Stimulated activated naive B cell treated with anti-CD40 and anti-IgM and Interleukin-4, amounts not matched to agents 10 μg/mL and 1 μg/mL and 100 μg/mL, for 72 hours (primary cell): ENCODE results near the gene POU4F3.

ENCODE experiments used
- ATAC-seq, 2 donors: fragments of 150-1000 bp; cut with Tn5 transposase; replicated peaks; 2 replicates each; pipeline ENCODE4 v1.10.0; 2021; ENCODE audit warnings: moderate library complexity in 1 of 2
- DNase-seq: peaks from one replicate; pipeline ENCODE4 v3.0.0; 2021
- H3K27ac Mint-ChIP-seq: one replicate; pipeline ENCODE4 v1.8.0; 2022; ENCODE audit warnings: mild to moderate bottlenecking, mixed read lengths
- H3K27me3 Mint-ChIP-seq, 2 donors: one replicate each; pipeline ENCODE4 v1.8.0; 2022; ENCODE audit warnings: mixed read lengths in 2 of 2
- H3K36me3 Mint-ChIP-seq, 2 donors: one replicate each; pipeline ENCODE4 v1.8.0; 2022; ENCODE audit warnings: mixed read lengths in 2 of 2, mild to moderate bottlenecking in 1 of 2
- H3K4me1 Mint-ChIP-seq, 2 donors: one replicate each; pipeline ENCODE4 v1.8.0; 2022; ENCODE audit warnings: mixed read lengths in 2 of 2, mild to moderate bottlenecking in 1 of 2
- H3K4me3 Mint-ChIP-seq, 2 donors: one replicate each; pipeline ENCODE4 v1.8.0; 2022; ENCODE audit warnings: mild to moderate bottlenecking in 2 of 2, mixed read lengths in 2 of 2, moderate library complexity in 1 of 2
- H3K9me3 Mint-ChIP-seq, 2 donors: one replicate each; pipeline ENCODE4 v1.8.0; 2022; ENCODE audit warnings: mixed read lengths in 2 of 2, mild to moderate bottlenecking in 1 of 2

The POU4F3 gene

GRCh38 chr5:146327989-146328388 is 10.7 kb upstream of the POU4F3 start:
- DNase-seq: no peak

GRCh38 chr5:146329697-146330096 is 8.9 kb upstream of the POU4F3 start:
- Mint-ChIP-seq H3K4me3 (no peak overlapping the region), H3K27me3 (peaks cover 55 to 66% of the 10 kb centered on the region in 2 donors), H3K36me3 (no peaks in the 10 kb centered on the region), H3K9me3 (peaks cover 0 to 2% of the 10 kb centered on the region in 2 donors), H3K4me1 (no peaks in the 10 kb centered on the region), H3K27ac (no peak overlapping the region)
- ATAC-seq: no peak
- no peak for DNase-seq

More at GRCh38 chr5:146327989-146328388, 10.7 kb upstream of the POU4F3 start:
- no peak for ATAC-seq
- Mint-ChIP-seq H3K36me3 (no peaks in the 10 kb centered on the region), H3K27ac (no peak overlapping the region), H3K27me3 (peaks cover 38 to 54% of the 10 kb centered on the region in 2 donors), H3K4me1 (no peaks in the 10 kb centered on the region), H3K4me3 (no peak overlapping the region), H3K9me3 (peaks cover 0 to 2% of the 10 kb centered on the region in 2 donors)

- DNase-seq (no peak), ATAC-seq (no peak)
- peaks cover 0 to 2% of the 10 kb centered on the region in 2 donors for H3K9me3 Mint-ChIP-seq
- no peak overlapping the region for H3K27ac Mint-ChIP-seq
- peaks cover 59 to 76% of the 10 kb centered on the region in 2 donors for H3K27me3 Mint-ChIP-seq
- no peak overlapping the region for H3K4me3 Mint-ChIP-seq
- H3K36me3 Mint-ChIP-seq: no peaks in the 10 kb centered on the region
- no peaks in the 10 kb centered on the region for H3K4me1 Mint-ChIP-seq
Measured at GRCh38 chr5:146331423-146331822, 7.2 kb upstream of the POU4F3 start.

GRCh38 chr5:146334074-146334533 is 4.5 kb upstream of the POU4F3 start:
- Mint-ChIP-seq H3K4me3 (no peak overlapping the region), H3K27ac (no peak overlapping the region), H3K27me3 (peaks cover 72 to 88% of the 10 kb centered on the region in 2 donors), H3K9me3 (no peaks in the 10 kb centered on the region), H3K4me1 (peaks cover 9 to 15% of the 10 kb centered on the region in 2 donors), H3K36me3 (peaks cover 0 to 3% of the 10 kb centered on the region in 2 donors)
- DNase-seq: no peak
- ATAC-seq: no peak

GRCh38 chr5:146336197-146336596 is 2.4 kb upstream of the POU4F3 start:
- H3K27ac Mint-ChIP-seq: no peak overlapping the region
- H3K36me3 Mint-ChIP-seq: peaks cover 0 to 5% of the 10 kb centered on the region in 2 donors
- H3K27me3 Mint-ChIP-seq: peaks cover 78 to 92% of the 10 kb centered on the region in 2 donors
- no peak for DNase-seq
- peaks cover 0 to 5% of the 10 kb centered on the region in 2 donors for H3K9me3 Mint-ChIP-seq
- H3K4me3 Mint-ChIP-seq: no peak overlapping the region
- ATAC-seq: no peak
- H3K4me1 Mint-ChIP-seq: peaks cover 18 to 33% of the 10 kb centered on the region in 2 donors

GRCh38 chr5:146337264-146337904 is 1.3 kb upstream of the POU4F3 start:
- Mint-ChIP-seq H3K4me1 (peaks cover 18 to 33% of the 10 kb centered on the region in 2 donors), H3K4me3 (peak overlapping the region in 1 of 2 donors; percentile 21), H3K27ac (peak overlapping the region; percentile 89), H3K27me3 (peaks cover 86 to 100% of the 10 kb centered on the region in 2 donors), H3K36me3 (peaks cover 0 to 5% of the 10 kb centered on the region in 2 donors), H3K9me3 (peaks cover 0 to 5% of the 10 kb centered on the region in 2 donors)
- DNase-seq (no peak), ATAC-seq (no peak)

- ATAC-seq: no peak
- Mint-ChIP-seq H3K9me3 (peaks cover 0 to 5% of the 10 kb centered on the region in 2 donors), H3K4me1 (peaks cover 20 to 33% of the 10 kb centered on the region in 2 donors), H3K27ac (peak overlapping the region; percentile 89), H3K36me3 (peaks cover 0 to 5% of the 10 kb centered on the region in 2 donors), H3K4me3 (peak overlapping the region in 1 of 2 donors; percentile 26), H3K27me3 (peaks cover 91 to 100% of the 10 kb centered on the region in 2 donors)
- DNase-seq: no peak
Measured at GRCh38 chr5:146337928-146338327, 711 bp upstream of the POU4F3 start.

GRCh38 chr5:146339715-146340259 is 1.1 kb downstream of the POU4F3 start:
- H3K36me3 Mint-ChIP-seq: peaks cover 0 to 5% of the 10 kb centered on the region in 2 donors
- peaks cover 27 to 48% of the 10 kb centered on the region in 2 donors for H3K4me1 Mint-ChIP-seq
- no peak for DNase-seq
- H3K9me3 Mint-ChIP-seq: peaks cover 0 to 5% of the 10 kb centered on the region in 2 donors
- H3K27ac Mint-ChIP-seq: peak overlapping the region; percentile 88
- H3K4me3 Mint-ChIP-seq: peak overlapping the region in 1 of 2 donors; percentile 39
- peaks cover 83 to 95% of the 10 kb centered on the region in 2 donors for H3K27me3 Mint-ChIP-seq
- no peak for ATAC-seq

GRCh38 chr5:146340260-146341081 is 1.8 kb downstream of the POU4F3 start:
- H3K4me1 Mint-ChIP-seq: peaks cover 32 to 54% of the 10 kb centered on the region in 2 donors
- peak overlapping the region; percentile 88 for H3K27ac Mint-ChIP-seq
- H3K27me3 Mint-ChIP-seq: peaks cover 87 to 95% of the 10 kb centered on the region in 2 donors
- peaks cover 0 to 5% of the 10 kb centered on the region in 2 donors for H3K9me3 Mint-ChIP-seq
- peak overlapping the region; percentile 26 to 39 for H3K4me3 Mint-ChIP-seq
- ATAC-seq: no peak
- peaks cover 0 to 5% of the 10 kb centered on the region in 2 donors for H3K36me3 Mint-ChIP-seq
- no peak for DNase-seq

- peaks cover 39 to 66% of the 10 kb centered on the region in 2 donors for H3K4me1 Mint-ChIP-seq
- H3K27me3 Mint-ChIP-seq: peaks cover 89 to 95% of the 10 kb centered on the region in 2 donors
- DNase-seq: no peak
Measured at GRCh38 chr5:146341854-146342253, 3.2 kb downstream of the POU4F3 start.

GRCh38 chr5:146342519-146342881 is 3.9 kb downstream of the POU4F3 start:
- no peak for DNase-seq
- Mint-ChIP-seq H3K27me3 (peaks cover 82 to 90% of the 10 kb centered on the region in 2 donors), H3K36me3 (peaks cover 0 to 8% of the 10 kb centered on the region in 2 donors), H3K27ac (peak overlapping the region; percentile 11), H3K4me3 (no peak overlapping the region), H3K9me3 (peaks cover 0 to 5% of the 10 kb centered on the region in 2 donors), H3K4me1 (peaks cover 37 to 62% of the 10 kb centered on the region in 2 donors)
- ATAC-seq: no peak

More at GRCh38 chr5:146341854-146342253, 3.2 kb downstream of the POU4F3 start:
- Mint-ChIP-seq H3K9me3 (peaks cover 0 to 5% of the 10 kb centered on the region in 2 donors), H3K27ac (no peak overlapping the region), H3K4me3 (no peak overlapping the region), H3K36me3 (peaks cover 0 to 8% of the 10 kb centered on the region in 2 donors)
- ATAC-seq: no peak

GRCh38 chr5:146342882-146343865 is 4.5 kb downstream of the POU4F3 start:
- Mint-ChIP-seq H3K4me3 (no peak overlapping the region), H3K27ac (peak overlapping the region; percentile 11), H3K9me3 (peaks cover 0 to 5% of the 10 kb centered on the region in 2 donors), H3K27me3 (peaks cover 75 to 90% of the 10 kb centered on the region in 2 donors), H3K4me1 (peaks cover 33 to 56% of the 10 kb centered on the region in 2 donors), H3K36me3 (peaks cover 0 to 6% of the 10 kb centered on the region in 2 donors)
- ATAC-seq (no peak), DNase-seq (no peak)
